Epithelial cell of proximal tubule (primary cell): Measurements from ENCODE around the gene ACSL4. TPM values are rescaled to one million over a fixed set of nuclear protein-coding genes. Genes with fewer than 3 reads are reported as not detected.

Source experiments
- DNase-seq: peaks from one replicate; pipeline ENCODE4 v3.0.0-alpha.2; 2011; ENCODE audit warnings: low read depth
- H3K4me3 ChIP-seq: 2 replicates; pipeline ENCODE4 v1.5.1; 2011; ENCODE audit warnings: low read depth, mild to moderate bottlenecking, low read length
- CTCF ChIP-seq: conservative IDR thresholded peaks from 2 replicates; pipeline ENCODE4 v1.5.1; 2012; ENCODE audit warnings: low read depth, mild to moderate bottlenecking, low read length
- total RNA-seq: library from RNA; depleted of rRNA; stranded (reverse); fragments of >200 nt; gene quantifications from 2 replicates; pipeline ENCODE4 v1.2.3, GENCODE V29; 2015

ACSL4 gene
- total RNA-seq, 1 donor from 2014 or later: 66.9 TPM

GRCh38 chrX:109710181-109710580 is 22.9 kb downstream of the ACSL4 start:
- no peak overlapping the region for H3K4me3 ChIP-seq
- no peak for DNase-seq
- TF ChIP-seq CTCF: no peak

GRCh38 chrX:109709129-109709631 is 23.9 kb downstream of the ACSL4 start:
- no peak for TF ChIP-seq CTCF
- H3K4me3 ChIP-seq: no peak overlapping the region
- no peak for DNase-seq

GRCh38 chrX:109707720-109708119 is 25.3 kb downstream of the ACSL4 start:
- no peak overlapping the region for H3K4me3 ChIP-seq
- DNase-seq: no peak
- TF ChIP-seq CTCF: no peak

- no peak for TF ChIP-seq CTCF
- no peak for DNase-seq
- no peak overlapping the region for H3K4me3 ChIP-seq
These were observed 25.7 kb downstream of the ACSL4 start for GRCh38 chrX:109707319-109707718.

GRCh38 chrX:109704563-109704962 is 28.5 kb downstream of the ACSL4 start:
- DNase-seq: no peak
- no peak for TF ChIP-seq CTCF
- H3K4me3 ChIP-seq: no peak overlapping the region

GRCh38 chrX:109697855-109698254 is 35.2 kb downstream of the ACSL4 start:
- no peak overlapping the region for H3K4me3 ChIP-seq
- TF ChIP-seq CTCF: no peak
- DNase-seq: no peak

GRCh38 chrX:109696146-109696740 is 36.8 kb downstream of the ACSL4 start:
- no peak overlapping the region for H3K4me3 ChIP-seq
- no peak for TF ChIP-seq CTCF
- DNase-seq: no peak
